Measurements from ENCODE around the gene PLA2G4F.

PLA2G4F gene

DNA sequence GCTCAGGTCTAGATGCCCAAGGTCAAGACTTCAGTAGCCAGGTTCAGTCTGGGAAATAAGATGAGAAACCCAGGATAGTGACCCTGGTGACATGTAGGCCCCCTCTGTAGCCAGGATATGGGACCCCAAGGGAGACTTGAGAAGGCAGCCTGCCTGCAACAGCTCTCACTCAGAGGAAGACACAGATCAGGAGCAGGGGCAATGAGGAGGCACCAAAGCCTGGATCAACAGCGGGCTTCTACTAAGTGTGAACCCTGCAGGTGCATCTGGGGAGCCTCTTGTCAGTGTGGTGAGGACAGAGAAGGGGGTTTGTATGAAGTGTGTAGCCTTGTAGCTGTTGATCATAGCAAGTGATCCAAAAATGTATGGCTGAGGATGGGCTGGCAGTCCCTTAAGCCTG, 25.4 kb downstream of the PLA2G4F start:
- no peak for DNase-seq

- DNase-seq = no peak
These were observed 26.0 kb downstream of the PLA2G4F start for GRCh38 chr15:42130246-42130986.

GRCh38 chr15:42129364-42129763, 27.1 kb downstream of the PLA2G4F start:
- DNase-seq = no peak

DNA sequence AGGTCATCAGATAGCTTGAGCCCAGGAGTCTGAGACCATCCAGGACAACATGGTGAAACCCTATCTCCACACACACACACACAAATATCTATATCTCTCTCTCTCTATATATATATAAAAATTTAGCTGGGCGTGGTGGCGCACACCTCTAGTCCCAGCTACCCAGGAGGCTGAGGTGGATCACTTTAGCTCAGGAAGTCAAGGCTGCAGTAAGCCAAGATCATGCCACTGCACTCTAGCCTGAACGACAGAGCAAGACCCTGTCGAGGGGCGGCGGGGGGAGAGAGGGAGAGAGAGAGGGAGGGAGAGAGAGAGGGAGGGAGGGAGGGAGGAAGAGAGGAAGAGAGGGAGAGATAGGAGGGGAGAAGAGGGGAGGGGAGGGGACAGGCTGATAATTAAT, 28.0 kb downstream of the PLA2G4F start:
- no peak for DNase-seq

DNA sequence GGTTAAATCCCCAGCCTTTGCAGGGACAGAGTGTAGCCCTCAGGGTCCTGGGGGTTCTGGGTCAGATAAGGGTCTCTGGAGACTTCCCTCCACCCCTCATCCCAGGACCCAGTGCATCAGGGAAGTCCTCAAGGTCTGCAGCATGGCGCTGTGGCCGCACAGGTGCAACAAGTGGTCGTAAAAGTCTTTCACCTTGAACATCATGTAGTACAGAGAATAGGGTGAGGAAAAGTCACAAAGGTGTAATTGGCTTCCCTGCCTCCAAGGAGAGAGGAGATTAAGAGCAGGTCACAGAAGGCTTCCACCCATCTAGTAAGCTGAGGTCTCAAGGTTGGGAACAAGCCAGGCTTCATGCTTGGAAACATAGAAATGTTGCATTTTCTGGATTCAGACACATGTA, 32.9 kb downstream of the PLA2G4F start:
- no peak for DNase-seq

GRCh38 chr15:42121682-42122081, 34.8 kb downstream of the PLA2G4F start:
- DNase-seq = no peak

- DNase-seq = no peak
These were observed 35.4 kb downstream of the PLA2G4F start for GRCh38 chr15:42121021-42121420.

GRCh38 chr15:42120285-42120684, 36.2 kb downstream of the PLA2G4F start:
- no peak for DNase-seq

GRCh38 chr15:42119446-42119760, 37.0 kb downstream of the PLA2G4F start:
- no peak for DNase-seq

DNA sequence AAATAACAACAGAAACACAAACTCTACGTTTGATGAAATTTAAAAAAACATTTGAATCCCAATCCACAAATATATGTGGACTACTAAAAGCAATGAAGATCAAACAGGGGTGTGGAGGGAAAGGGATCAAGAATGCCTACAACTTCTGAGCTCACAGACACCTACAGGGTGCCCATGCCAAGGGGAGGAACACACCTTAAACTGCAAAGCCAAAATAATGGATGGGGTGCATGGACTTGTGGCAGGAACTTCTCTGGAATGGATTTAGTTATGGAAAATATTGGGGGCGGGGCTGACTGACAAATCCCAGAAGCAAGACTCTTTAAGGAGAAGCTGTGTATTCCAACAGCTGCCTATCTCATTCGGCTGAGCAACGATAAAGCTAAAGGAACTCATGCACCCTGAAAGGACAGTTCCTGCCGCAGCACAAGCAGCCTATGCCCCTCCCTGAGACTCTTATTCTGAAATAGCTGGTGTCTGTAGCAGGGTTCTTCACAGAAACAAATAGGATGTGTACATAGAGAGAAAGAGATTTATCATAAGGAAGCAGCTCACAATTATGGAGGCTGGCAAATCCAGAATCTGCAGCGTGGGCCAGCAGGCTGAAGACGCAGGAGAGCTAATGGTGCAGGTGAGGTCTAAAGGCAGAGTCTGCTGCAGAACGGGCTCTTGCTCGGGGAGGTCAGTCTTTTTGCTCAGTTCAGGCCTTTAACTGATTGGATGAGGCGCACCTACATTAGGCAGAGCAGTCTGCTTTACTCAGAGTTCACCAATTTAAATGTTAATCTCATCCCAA, 37.6 kb downstream of the PLA2G4F start:
- DNase-seq = no peak

- no peak for DNase-seq
These were observed 44.5 kb downstream of the PLA2G4F start for GRCh38 chr15:42111924-42112323.

GRCh38 chr15:42110367-42110766, 46.1 kb downstream of the PLA2G4F start:
- DNase-seq = no peak

GRCh38 chr15:42108806-42109205, 47.6 kb downstream of the PLA2G4F start:
- no peak for DNase-seq

DNA sequence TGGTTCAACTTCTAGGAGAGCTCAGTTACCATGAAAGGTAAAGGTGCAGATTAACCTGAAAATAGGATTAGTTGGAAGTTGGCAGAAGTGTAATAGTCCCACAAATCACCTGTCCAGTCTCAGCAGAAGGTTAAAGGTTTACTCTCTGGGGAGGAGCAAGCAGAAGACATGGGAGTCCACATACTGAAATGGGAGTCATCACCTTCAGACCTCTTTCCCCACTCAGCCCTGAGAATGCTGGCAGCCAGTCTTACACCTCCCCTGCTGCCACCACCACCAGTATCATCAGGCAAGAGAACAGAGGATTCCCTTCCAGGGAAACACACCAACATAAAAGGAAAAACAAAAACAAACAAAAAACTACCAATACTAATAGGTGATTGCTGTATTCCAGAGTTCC, 48.2 kb downstream of the PLA2G4F start:
- no peak for DNase-seq

DNA sequence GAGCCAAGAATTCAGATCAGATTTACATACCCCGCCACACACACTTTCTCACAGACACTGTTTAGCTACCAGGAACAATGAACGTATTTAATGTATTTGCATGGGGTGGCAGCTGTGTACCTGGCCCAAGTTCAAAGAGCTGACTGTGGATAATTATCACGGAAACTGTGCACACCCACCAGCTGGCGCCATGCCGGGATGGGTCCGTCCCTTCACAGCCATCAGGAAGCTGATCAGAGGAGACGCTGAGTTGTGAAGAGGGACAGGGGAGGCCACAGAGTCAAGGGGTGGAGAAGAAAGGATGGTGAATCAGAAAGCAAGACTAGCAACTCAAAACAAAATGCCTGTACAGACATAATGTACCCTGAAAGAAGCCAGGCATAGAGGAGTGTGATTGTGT, 49.0 kb downstream of the PLA2G4F start:
- DNase-seq = peak; percentile 86

- no peak for DNase-seq
These were observed 50.1 kb downstream of the PLA2G4F start for GRCh38 chr15:42106288-42106687.

DNA sequence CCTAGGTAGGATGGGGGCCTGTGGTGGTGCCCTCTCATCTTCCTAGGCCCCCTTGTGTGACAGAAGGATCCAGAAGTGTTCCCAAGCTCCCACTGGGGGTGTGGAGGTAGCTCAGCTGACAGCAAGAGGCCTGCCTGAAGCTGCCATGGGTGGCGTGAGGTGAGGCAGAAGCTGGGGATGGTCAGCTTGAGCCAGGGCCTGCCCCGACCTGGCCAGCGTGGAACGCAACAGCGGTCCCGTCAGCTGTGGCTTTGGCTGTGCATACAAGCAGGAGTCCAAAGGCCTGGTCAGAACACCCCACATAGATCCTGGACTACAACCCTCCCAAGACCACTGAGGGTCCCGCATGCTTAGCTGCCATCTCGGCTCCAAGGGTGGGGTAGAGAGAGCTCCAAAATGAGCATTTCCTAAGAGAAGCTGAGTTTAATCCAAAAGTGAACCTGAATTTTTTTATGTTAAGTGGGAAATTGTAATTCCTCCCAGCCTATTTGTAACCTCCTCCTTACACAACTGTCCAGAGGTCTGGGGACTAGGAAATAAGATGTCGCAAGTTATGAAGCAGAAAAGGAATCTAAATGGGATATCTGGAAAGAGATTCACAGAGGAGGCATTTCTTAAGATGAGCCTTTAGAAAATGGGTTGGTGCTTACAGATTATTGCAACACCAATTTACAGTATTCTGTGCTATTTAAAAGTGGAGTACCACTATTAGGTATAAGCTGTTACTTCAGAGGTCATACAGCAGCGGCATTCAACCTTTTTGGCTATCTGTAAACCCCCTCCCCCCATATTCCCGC, 52.1 kb downstream of the PLA2G4F start:
- no peak for DNase-seq

DNA sequence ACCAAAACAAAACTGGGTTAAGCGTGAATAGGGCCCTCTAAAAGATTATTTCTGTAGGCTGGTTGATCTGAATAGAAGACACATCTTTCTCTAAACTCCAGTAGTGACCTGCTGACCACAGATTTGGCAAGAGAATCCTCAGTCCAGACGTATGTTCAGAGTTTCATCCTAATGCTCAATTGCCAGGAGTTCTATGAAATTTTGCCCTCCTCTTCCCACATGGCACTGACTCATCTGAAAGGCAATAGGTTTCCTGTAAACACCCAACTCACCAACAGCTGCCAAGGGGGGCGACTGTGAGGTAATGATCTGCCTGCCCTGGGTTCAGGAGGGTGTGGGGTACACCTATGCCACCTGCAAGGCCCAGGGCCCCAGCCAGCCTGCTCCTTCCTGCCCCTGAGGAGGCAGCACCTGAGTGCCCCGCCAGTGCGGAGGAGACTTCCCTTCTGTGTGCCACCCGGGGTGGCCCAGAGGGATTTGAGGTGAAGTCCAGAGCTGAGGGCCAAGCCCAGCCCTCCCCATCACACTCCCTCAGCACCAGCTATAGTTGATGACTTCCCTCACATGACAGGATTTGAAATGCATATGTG, 53.7 kb downstream of the PLA2G4F start:
- no peak for DNase-seq

DNA sequence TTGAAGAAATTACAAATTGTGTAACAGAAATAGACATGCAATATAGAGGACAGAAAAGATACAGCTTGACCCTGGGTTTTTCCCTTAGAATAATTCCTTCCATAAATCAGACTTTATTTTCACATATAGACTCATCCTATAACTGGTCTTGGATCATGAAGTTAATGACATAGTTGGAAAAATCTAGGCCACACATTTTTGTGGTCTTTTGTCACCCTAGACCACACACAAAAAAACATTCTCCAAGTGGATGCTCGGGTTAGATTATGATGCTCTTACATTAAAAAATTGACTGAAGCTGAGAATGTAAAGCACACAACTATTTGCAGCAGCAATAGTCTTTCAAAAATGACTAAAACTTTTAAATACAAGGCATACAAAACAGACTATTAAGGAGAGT, 54.6 kb downstream of the PLA2G4F start:
- DNase-seq = no peak

- no peak for DNase-seq
These were observed 56.2 kb downstream of the PLA2G4F start for GRCh38 chr15:42100021-42100800.

- DNase-seq = no peak
These were observed 59.4 kb downstream of the PLA2G4F start for GRCh38 chr15:42097018-42097417.

DNA sequence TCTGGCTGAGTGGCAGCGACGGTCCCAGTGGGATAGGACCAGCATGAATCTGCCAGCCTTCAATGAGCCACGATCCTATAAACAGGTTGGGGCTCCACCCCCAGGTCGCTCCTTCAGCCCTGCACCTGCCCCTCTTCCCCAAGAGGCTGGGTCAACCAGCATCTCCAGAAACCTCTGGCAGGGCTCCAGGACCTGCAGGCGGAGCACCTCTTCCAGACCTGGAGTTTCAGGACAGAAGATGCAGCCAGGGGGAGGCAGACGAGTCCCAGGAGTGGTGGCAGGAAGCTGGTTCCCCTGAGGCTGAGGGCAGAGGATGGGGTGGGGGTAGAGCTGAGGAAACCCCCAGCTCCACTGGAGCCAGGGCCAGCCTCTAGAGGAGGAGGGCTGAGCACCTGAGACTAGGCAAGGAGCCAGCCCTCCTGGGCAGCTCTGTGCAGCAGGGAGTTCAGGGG, 61.9 kb downstream of the PLA2G4F start, which contains the start of gene PLA2G4D:
PLA2G4D (minus strand) TSS at position 51 of the 452 bp plus-strand sequence. CDS start 103 bp downstream, outside the sequence.
- peak; percentile 50 for DNase-seq

Data from NCI-H2081 treated with DMSO at 0.1 percent for 48 hours (cell line).